HepG2 (cell line): Measurements from ENCODE around the gene ZDHHC14. TPM values are rescaled to one million over a fixed set of nuclear protein-coding genes. Genes with fewer than 3 reads are reported as not detected.

Source experiments
- BCLAF1 ChIP-seq: fragments of 450-650 bp; IDR thresholded peaks from 2 replicates; pipeline ENCODE4 v1.6.1; 2017; ENCODE audit warnings: mild to moderate bottlenecking
- DNMT1 ChIP-seq: sonication (generic); formaldehyde crosslinking; IDR thresholded peaks from 2 replicates; pipeline ENCODE4 v1.5.1; 2020; ENCODE audit warnings: mild to moderate bottlenecking, missing genetic modification reagents
- DR1 ChIP-seq: sonication (generic); formaldehyde crosslinking; IDR thresholded peaks from 2 replicates; pipeline ENCODE4 v1.8.0; 2021; ENCODE audit warnings: mild to moderate bottlenecking, missing genetic modification reagents, inconsistent platforms
- FOSL2 ChIP-seq: sonication (generic); formaldehyde crosslinking; IDR thresholded peaks from 2 replicates; pipeline ENCODE4 v1.4.0; 2020; ENCODE audit warnings: missing genetic modification reagents
- HOXA9 ChIP-seq: sonication (generic); formaldehyde crosslinking; IDR thresholded peaks from 2 replicates; pipeline ENCODE4 v1.8.1; 2022; ENCODE audit warnings: missing genetic modification reagents, mild to moderate bottlenecking, moderate library complexity, borderline replicate concordance
- KDM6A ChIP-seq: IDR thresholded peaks from 2 replicates; pipeline ENCODE4 v1.6.1; 2016; ENCODE audit warnings: low read depth
- MED1 ChIP-seq: sonication (generic); formaldehyde crosslinking; IDR thresholded peaks from 2 replicates; pipeline ENCODE4 v1.4.0; 2020; ENCODE audit warnings: missing genetic modification reagents
- PTBP1 ChIP-seq: fragments of 200-400 bp; formaldehyde crosslinking; IDR thresholded peaks from 2 replicates; pipeline ENCODE4 v1.6.1; 2018; ENCODE audit warnings: low read length, low read depth; ENCODE audit not compliant: poor library complexity, severe bottlenecking
- SKIL ChIP-seq: sonication (generic); formaldehyde crosslinking; IDR thresholded peaks from 2 replicates; pipeline ENCODE4 v1.8.0; 2022; ENCODE audit warnings: missing genetic modification reagents, mild to moderate bottlenecking, moderate library complexity, borderline replicate concordance
- SOX5 ChIP-seq: IDR thresholded peaks from 2 replicates; pipeline ENCODE4 v1.6.1; 2016; ENCODE audit warnings: borderline replicate concordance
- TCF7L2 ChIP-seq: IDR thresholded peaks from 2 replicates; pipeline ENCODE4 v1.6.1; 2011; ENCODE audit warnings: mild to moderate bottlenecking, low read depth, low read length, moderate library complexity
- ZBED4 ChIP-seq: sonication (generic); formaldehyde crosslinking; IDR thresholded peaks from 2 replicates; pipeline ENCODE4 v1.4.0; 2020; ENCODE audit warnings: missing genetic modification reagents, borderline replicate concordance
- ZBTB21 ChIP-seq: sonication (generic); formaldehyde crosslinking; IDR thresholded peaks from 2 replicates; pipeline ENCODE4 v1.4.0; 2020; ENCODE audit warnings: missing genetic modification reagents
- ZNF280D ChIP-seq: sonication (generic); formaldehyde crosslinking; IDR thresholded peaks from 2 replicates; pipeline ENCODE4 v1.5.1; 2020; ENCODE audit warnings: mild to moderate bottlenecking, missing genetic modification reagents
- ZNF382 ChIP-seq: sonication (generic); formaldehyde crosslinking; IDR thresholded peaks from 2 replicates; pipeline ENCODE4 v1.5.0; 2020; ENCODE audit warnings: missing genetic modification reagents, mild to moderate bottlenecking, borderline replicate concordance
- polyA plus RNA-seq, 8 experiments: library from polyadenylated mRNA; depleted of rRNA in 3 of 8; stranded (reverse) in 7 of 8; unstranded in 1 of 8; fragments of >200 nt; fragmentation: Illumina TruSeq in 4 of 8; extraction: Trizol in 4 of 8; gene quantifications; 2 replicates each; pipeline versions ENCODE4 v1.2.1 to v1.2.3, GENCODE V29; 2011 to 2016; ENCODE audit warnings: low read depth in 4 of 8, missing spikeins in 1 of 8, mixed read lengths in 1 of 8; ENCODE audit not compliant: insufficient read depth in 1 of 8
- total RNA-seq, 5 experiments: library from RNA; depleted of rRNA; stranded (reverse); fragments of >200 nt; fragmentation: Illumina TruSeq; extraction: Trizol; gene quantifications; 2 replicates each; pipeline ENCODE4 v1.2.3, GENCODE V29; 2016; ENCODE audit warnings: low read depth in 1 of 5
- TF ChIP-seq, protein P1 (sequence below): sonication (generic); formaldehyde crosslinking; IDR thresholded peaks from 2 replicates; pipeline ENCODE4 v1.5.0; 2020; ENCODE audit warnings: mild to moderate bottlenecking, low read depth, missing genetic modification reagents, borderline replicate concordance

Gene ZDHHC14
- total and polyA plus RNA-seq, 2 of the 13 experiments (the other 11 are each of a cell fraction or from before 2014, with no cell fraction given): 3.7 to 9.5 TPM

GRCh38 chr6:157380779-157381561 is at the start of gene ZDHHC14 (continued):
- TF ChIP-seq ZNF280D (no peak), ZNF382 (CRISPR knock-in tag) (no peak), KDM6A (no peak), ZBED4 (CRISPR knock-in tag) (no peak; the same call in 1 of the 2 replicates), FOSL2 (CRISPR knock-in tag) (no peak), SKIL (CRISPR knock-in tag) (no peak), SOX5 (CRISPR knock-in tag) (no peak), PTBP1 (no peak), MED1 (CRISPR knock-in tag) (peak; percentile 36; the same call in 1 of the 2 replicates), HOXA9 (CRISPR knock-in tag) (no peak), DNMT1 (no peak), TCF7L2 (no peak), BCLAF1 (no peak), DR1 (CRISPR knock-in tag) (0 out of 2 replicates have a peak, but pooled peaks have one; percentile 29), ZBTB21 (CRISPR knock-in tag) (no peak)
- TF ChIP-seq, protein P1, sequence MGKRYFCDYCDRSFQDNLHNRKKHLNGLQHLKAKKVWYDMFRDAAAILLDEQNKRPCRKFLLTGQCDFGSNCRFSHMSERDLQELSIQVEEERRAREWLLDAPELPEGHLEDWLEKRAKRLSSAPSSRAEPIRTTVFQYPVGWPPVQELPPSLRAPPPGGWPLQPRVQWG (CRISPR knock-in tag): no peak
